GM12892 (cell line): Measurements from ENCODE around the gene TRMT44.

Experiments
- POLR2A ChIP-seq: IDR thresholded peaks from 2 replicates; pipeline ENCODE4 v1.6.1; 2011; ENCODE audit warnings: low read depth, low read length, control low read depth
- POLR2AphosphoS5 ChIP-seq: IDR thresholded peaks from 2 replicates; pipeline ENCODE4 v1.6.1; 2011; ENCODE audit warnings: low read depth, low read length, control low read depth
- TAF1 ChIP-seq: IDR thresholded peaks from 2 replicates; pipeline ENCODE4 v1.6.1; 2011; ENCODE audit warnings: low read depth, mild to moderate bottlenecking, control low read depth, low read length, borderline replicate concordance

DNA sequence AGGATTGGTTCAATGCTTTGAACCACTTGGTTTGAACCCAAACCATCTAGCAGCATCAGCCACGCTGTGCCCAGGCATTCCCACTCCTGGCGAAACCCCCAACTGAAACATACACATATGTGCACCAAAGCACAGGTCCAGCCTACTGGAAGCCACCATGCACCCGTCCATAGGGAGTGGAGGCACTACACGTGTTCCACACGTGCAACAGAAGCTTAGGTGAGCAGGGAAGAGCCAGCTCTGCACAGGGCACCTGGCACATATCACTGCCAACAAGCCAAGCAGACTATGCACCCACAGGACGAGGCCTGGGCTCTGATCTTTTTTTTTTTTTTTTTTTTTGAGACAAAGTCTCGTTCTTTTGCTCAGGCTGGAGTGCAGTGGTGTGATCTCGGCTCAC lies 73.4 kb downstream of the TRMT44 start:
- TF ChIP-seq POLR2AphosphoS5, result no peak
- TF ChIP-seq POLR2A, result no peak
- TF ChIP-seq TAF1, result no peak
